ENCODE measurements around the gene GNG12. TPM values are rescaled to one million over a fixed set of nuclear protein-coding genes. Genes with fewer than 3 reads are reported as not detected.

GNG12 gene
- total and polyA plus RNA-seq, 4 experiments from 2014 or later = not detected

DNA sequence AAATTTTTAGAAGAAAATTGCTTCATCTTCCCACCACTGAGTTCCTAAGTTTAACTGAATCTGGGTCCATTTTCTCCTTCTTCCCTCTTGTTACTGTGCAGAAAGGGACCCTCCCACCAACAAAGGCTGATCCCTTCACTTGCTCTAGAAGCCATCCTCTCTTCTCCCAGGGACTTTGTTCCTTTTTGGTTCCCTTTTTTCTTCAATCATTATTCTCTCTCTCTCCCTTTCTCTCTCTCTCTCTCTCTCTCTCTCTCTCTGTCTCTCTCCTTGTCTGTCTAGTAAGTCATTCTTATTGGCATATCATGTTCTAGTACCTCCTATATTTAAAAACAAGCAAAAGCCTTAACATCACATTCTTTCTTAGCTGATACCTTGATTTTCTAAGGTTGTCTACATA lies 180.0 kb downstream of the GNG12 start:
- Mint-ChIP-seq H3K9me3 (no peaks in the 10 kb centered on the region), H3K27ac (no peak overlapping the region), H3K4me1 (no peaks in the 10 kb centered on the region), H3K36me3 (no peaks in the 10 kb centered on the region), H3K27me3 (peaks cover 4 to 5% of the 10 kb centered on the region in 2 donors), H3K4me3 (no peak overlapping the region)
- H3K4me3 ChIP-seq (ENCODE audit: low read length in 2 of 2) = no peak overlapping the region
- H3K27ac ChIP-seq (ENCODE audit: low read depth, low read length) = no peak overlapping the region
- H3K9me3 ChIP-seq (ENCODE audit: control insufficient read depth in 1 of 2, low read length in 2 of 2) = no peaks in the 10 kb centered on the region
- no peaks in the 10 kb centered on the region for H3K36me3 ChIP-seq (ENCODE audit: insufficient read depth, low read length)
- no peaks in the 10 kb centered on the region for H3K27me3 ChIP-seq (ENCODE audit: insufficient read depth, low read length)
- no peaks in the 10 kb centered on the region for H3K4me1 ChIP-seq (ENCODE audit: insufficient read depth, low read length)
- no peak for DNase-seq
- ChIA-PET POLR2A (ENCODE audit: partially characterized antibody) (no interaction called here), CTCF (ENCODE audit: partially characterized antibody) (interaction anchor here (0.6 kb wide), 1 partner anchor 888 kb away, joined by 3 read pairs; no protein-coding TSS in a partner anchor)
- intact Hi-C loops (cut with micrococcal nuclease) = no loop called here

DNA sequence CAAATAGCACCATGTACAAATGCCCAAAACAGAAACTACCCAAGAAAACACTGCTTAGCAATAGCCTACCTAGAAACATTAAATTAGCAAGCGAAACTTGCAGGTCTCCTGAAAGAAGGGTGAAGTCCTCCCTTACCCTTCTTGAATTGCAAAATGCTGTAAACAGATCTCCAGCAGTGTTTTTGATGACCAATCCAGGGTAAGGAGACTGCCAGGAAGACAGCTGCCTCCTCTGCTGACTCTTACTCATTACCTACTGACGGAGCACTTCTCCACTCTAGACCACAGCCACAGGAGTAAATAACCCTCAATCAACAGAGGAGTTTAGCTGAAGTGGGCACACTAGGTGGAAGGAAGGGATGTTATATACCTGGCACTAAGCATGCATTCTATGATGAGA lies 180.5 kb downstream of the GNG12 start:
- Mint-ChIP-seq H3K4me1 (no peaks in the 10 kb centered on the region), H3K27me3 (peaks cover 2 to 3% of the 10 kb centered on the region in 2 donors), H3K4me3 (no peak overlapping the region), H3K36me3 (no peaks in the 10 kb centered on the region), H3K27ac (no peak overlapping the region), H3K9me3 (no peaks in the 10 kb centered on the region)
- Histone ChIP-seq H3K9me3 (ENCODE audit: control insufficient read depth in 1 of 2, low read length in 2 of 2) (no peaks in the 10 kb centered on the region), H3K4me1 (ENCODE audit: insufficient read depth, low read length) (no peaks in the 10 kb centered on the region), H3K36me3 (ENCODE audit: insufficient read depth, low read length) (no peaks in the 10 kb centered on the region), H3K27ac (ENCODE audit: low read depth, low read length) (no peak overlapping the region), H3K27me3 (ENCODE audit: insufficient read depth, low read length) (no peaks in the 10 kb centered on the region), H3K4me3 (ENCODE audit: low read length in 2 of 2) (no peak overlapping the region)
- POLR2A ChIA-PET (ENCODE audit: partially characterized antibody) = no interaction called here
- no peak for DNase-seq
- CTCF ChIA-PET (ENCODE audit: partially characterized antibody) = no interaction called here
- intact Hi-C loops (cut with micrococcal nuclease) = no loop called here

Other genes with a start within 250 kb of the GNG12 start
- 10 to 100 TPM; 25.3 to 26.8 TPM for gene GADD45A, start 148.3 kb downstream of the GNG12 start, total RNA-seq
- gene GADD45A, start 148.3 kb downstream of the GNG12 start, polyA plus RNA-seq = 10 to 100 TPM in 1 of 2 donors, 1 to 10 TPM in 1; 6.4 to 21.3 TPM
- not detected for gene DIRAS3, start 217.2 kb upstream of the GNG12 start, total RNA-seq
- gene DIRAS3, start 217.2 kb upstream of the GNG12 start, polyA plus RNA-seq = not detected

Data from CD4-positive, alpha-beta memory T cell (primary cell).